Activated naive CD8-positive, alpha-beta T cell treated with anti-CD3 and anti-CD28 coated beads, Interleukin-2, amount 50 U/mL, for 16 hours (primary cell): ENCODE measurements around the gene RHOJ.
"Not testable (repeated sequence)": the region's sequence is repeated elsewhere in the genome, so short reads cannot be mapped to it uniquely, and the experiment has no call there.

Experiments
- DNase-seq: peaks from one replicate; pipeline ENCODE4 v3.0.0-alpha.2; 2020; ENCODE audit warnings: low read depth, low spot score

Gene RHOJ

GRCh38 chr14:63296060-63296563, 91.9 kb downstream of the RHOJ start:
- DNase-seq = no peak

DNA sequence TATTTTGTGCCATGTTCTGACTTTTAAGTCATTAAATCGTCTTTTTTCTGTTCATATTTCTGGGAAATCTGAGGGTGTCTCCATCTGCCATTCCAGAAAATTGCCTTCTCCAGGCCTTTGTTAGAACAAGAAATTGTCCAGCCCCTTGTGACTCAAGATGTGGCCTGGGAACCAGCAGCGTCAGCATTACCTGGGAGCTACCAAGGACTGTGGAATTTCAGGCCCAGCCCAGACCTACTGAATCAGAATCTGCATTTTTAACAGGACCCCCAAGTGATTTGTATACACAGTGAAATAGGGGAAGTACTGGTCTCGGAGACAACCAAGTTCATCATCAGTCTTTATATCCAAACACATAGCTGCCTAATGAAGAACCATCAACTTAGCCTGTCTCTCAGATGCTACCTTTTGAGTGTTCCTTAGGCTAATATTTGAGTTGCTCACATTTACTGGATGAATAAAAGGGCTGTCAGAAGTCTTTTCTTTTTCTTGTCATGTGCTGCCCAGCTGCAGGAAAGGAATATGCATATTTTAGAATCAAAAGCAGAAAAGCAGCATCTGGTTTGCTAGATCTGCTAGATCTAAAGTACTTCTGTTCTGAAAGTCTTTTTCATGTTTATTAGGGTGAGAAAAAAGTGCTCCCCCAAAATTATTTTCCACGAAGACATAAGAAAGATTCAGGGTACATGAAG, 93.3 kb downstream of the RHOJ start:
- no peak for DNase-seq

DNA sequence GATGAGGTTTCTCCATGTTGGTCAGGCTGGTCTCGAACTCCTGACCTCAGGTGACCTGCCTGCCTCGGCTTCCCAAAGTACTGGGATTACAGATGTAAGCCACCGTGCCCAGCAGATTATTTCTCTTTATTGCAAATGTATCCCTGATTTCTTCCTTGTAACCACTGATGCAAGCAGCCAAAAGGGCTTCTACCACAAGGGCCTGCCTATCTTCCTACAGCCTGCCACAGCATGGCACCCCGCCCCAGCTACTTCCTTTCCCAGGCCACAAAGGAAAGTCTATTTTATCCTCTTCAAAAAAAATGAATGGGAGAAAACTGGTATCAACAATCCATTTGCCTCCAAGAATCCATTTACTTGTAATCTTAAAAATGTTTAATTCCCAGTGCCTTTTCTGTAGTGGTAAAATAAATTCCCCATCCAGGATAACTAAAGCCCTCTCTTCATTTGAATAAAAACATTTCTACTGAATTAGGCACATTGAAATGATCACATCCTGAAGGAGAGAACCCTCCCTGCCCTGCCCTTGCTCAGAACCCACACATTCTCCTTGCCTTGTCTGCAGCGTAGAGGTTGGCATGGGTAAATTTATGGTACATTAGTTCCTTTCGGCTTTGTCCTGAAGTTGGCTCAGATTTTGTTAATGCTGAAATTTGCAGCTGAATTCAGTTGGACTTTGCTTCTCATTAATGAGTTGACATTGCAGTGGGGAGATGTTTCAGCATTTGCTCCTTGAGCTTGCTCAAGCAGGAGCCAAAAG, 95.3 kb downstream of the RHOJ start:
- DNase-seq = no peak

DNA sequence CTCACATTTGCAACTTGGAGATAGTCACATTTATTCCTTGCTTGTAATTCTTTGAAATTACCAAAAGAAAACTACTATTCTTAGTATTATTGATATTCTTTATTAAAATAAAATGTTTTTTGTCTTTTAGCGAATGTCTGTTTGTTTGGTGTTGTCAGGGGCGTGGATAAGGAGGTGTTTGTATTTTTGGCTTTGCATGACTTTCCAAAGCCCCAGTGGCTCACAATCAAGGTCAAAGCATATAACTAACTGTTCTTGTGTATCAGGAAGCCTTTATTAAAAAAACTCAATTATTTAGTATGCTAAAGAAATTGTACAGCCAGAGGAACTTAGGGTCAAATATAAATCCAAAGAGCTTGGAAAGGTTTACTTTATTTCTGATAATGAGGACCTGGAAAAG, 96.6 kb downstream of the RHOJ start:
- no peak for DNase-seq

- DNase-seq = no peak
These were observed 97.8 kb downstream of the RHOJ start for GRCh38 chr14:63301891-63302534.

DNA sequence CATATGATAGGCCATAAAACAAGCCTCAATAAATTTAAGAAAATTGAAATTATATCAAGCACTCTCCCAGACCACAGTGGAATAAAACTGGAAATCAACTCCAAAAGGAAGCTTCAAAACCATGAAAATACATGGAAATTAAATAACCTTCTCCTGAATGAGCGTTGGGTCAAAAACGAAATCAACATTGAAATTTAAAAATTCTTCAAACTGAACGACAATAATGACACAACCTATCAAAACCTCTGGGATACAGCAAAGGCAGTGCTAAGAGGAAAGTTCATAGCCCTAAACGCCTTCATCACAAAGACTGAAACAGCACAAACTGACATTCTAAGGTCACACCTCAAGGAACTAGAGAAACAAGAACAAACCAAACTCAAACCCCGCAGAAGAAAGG, 100.2 kb downstream of the RHOJ start:
- DNase-seq = not testable (repeated sequence)

- no peak for DNase-seq
These were observed 104.6 kb downstream of the RHOJ start for GRCh38 chr14:63308723-63309317.

- DNase-seq = no peak
These were observed 114.6 kb downstream of the RHOJ start, which contains the start of gene GPHB5 for GRCh38 chr14:63318835-63319234. Gene GPHB5, minus strand, starts transcription at chr14:63318935. Its CDS starts 1,086 bp downstream, at chr14:63317849.

DNA sequence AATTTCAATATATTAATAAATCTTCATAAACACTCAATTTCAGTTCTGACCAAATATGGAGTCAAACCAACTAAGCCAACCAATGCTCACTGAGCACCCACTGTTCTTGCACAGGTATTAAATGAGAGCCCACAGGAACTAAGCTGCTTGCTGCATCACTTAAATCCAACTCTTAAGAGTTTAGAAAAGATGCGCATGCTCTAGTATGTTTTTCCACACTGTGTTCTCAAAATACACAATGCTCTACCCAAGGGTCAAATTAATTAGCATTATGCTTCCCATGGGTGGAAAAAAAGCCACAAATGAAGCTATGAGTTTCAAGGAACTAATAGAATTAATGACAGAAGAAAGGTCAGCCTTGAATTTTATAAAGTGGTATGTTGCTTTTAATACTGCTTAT, 118.2 kb downstream of the RHOJ start:
- DNase-seq = no peak

DNA sequence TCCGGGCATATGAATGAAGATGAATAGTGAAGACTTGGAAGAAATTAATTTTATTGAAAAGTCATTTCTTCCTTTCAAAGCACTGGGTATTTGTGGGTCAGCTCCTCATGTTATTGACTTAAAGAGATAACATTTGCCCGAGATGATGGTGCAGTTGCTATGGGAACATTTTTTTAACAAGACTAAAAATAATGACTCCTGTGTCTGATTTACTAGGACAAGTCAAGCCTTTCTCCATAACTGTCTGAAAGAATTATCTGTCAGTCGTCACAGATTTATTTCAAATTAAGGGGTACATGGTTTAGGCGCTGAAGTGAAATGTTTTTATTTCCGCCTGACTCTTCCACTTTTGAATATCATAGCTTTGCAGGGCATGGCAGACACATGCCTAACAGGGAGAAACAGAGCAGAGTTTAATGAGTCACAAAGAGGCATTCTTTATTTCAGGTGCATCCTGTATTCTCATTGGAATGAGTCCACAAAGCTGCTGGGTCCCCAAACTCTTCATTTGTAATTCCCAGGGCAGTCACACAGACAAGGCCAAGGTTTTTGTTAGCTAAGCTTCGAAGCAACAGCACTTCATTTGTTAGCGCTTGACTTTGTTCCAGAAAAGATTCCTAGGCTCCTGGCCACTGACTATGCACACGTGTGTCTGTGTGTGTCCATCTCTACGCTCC, 118.8 kb downstream of the RHOJ start:
- DNase-seq = no peak

DNA sequence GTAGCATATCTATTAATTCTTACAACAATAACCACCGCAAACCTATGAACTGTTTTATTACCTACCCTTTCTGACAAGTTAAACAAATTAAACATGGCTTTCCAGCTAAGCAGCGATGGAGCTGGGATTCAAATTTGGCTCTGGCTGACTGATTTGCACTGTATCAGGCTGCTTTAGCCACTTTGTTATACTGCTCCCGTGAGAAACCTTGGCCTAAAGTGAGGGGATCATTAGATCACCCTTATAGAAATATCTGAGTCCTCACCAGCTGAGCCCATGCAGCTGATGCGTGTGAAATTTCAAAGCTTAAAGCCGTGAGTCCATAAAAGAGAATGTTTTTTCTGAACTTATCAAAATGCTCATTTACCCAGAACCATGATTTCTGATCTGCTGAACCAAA, 122.6 kb downstream of the RHOJ start:
- DNase-seq = no peak

DNA sequence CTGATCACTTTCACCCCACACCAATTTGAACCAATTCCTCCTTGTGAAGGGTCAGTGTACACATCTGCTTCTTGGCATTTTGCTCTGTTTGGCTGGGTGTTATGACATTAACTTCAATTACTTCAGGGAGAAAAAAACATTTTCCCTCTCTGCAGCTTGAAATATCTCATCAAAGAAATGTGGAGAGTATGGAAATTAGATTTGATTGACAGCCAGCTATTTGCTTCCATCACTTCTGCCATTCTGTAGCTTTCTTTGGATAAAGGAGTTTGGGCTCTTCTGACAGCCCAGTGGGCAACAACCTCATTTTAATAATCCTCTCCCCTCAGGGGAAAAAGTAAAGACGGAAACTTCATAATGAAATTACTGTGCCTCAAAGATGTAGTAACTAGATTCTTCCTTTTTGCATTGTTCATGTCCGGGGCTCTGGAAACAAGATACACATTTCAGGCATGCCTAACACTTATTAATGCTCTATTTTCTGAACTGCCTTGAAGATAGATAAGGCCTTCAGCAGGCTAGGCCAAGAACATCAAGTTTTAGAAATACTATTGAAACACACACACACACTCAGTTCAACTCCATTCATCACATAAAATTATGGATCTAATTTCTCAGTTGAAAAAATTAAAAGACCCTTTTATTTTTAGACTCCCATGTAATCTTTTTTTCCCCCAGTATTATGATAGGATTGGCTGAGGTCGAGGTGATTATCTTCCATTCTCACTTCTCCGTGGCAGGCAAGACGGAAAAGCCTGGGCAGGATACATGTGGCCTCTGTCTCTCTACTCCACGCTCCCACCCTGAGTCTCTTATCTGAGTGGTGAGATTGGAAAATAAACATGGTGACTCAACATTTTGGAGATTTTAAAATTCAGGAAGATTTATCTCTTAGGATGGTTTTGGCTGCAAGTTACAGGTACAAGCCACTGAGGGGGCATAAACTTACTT, 124.8 kb downstream of the RHOJ start:
- no peak for DNase-seq

GRCh38 chr14:63342371-63342770, 138.1 kb downstream of the RHOJ start:
- no peak for DNase-seq
